Urothelium cell line (cell line): Measurements from ENCODE around the gene IL22RA1.

Experiments
- DNase-seq: peaks from one replicate; pipeline ENCODE4 v3.0.0; 2011; ENCODE audit warnings: low spot score, mixed read lengths
- FAIRE-seq: peaks from 2 replicates; lab custom pipeline; 2011; peaks lifted over from hg19 to GRCh38; lab: Jason Lieb, UNC

Gene IL22RA1

GRCh38 chr1:24142546-24143534, at the start of gene IL22RA1:
Gene IL22RA1, minus strand, starts transcription at chr1:24143140. Its CDS starts 58 bp downstream, at chr1:24143082.
- DNase-seq: peak; percentile 73
- FAIRE-seq: no peak

- FAIRE-seq (no peak), DNase-seq (peak; percentile 62)
These were observed 48.9 kb upstream of the IL22RA1 start for GRCh38 chr1:24191860-24192259.

GRCh38 chr1:24190983-24191461, 48.1 kb upstream of the IL22RA1 start:
- FAIRE-seq (no peak), DNase-seq (no peak)

GRCh38 chr1:24189528-24189927, 46.6 kb upstream of the IL22RA1 start:
- no peak for DNase-seq
- no peak for FAIRE-seq

- DNase-seq (peak; percentile 78), FAIRE-seq (no peak)
These were observed 44.3 kb upstream of the IL22RA1 start, which contains the start of gene IFNLR1 for GRCh38 chr1:24186993-24187790. Gene IFNLR1, minus strand, starts transcription at chr1:24187289. Its CDS starts 41 bp downstream, at chr1:24187248.

- FAIRE-seq: no peak
- DNase-seq: no peak
These were observed 43.7 kb upstream of the IL22RA1 start for GRCh38 chr1:24186711-24186992.

GRCh38 chr1:24186031-24186710, 43.2 kb upstream of the IL22RA1 start:
- DNase-seq (no peak), FAIRE-seq (no peak)

- FAIRE-seq: no peak
These were observed 42.1 kb upstream of the IL22RA1 start for GRCh38 chr1:24185076-24185475.

GRCh38 chr1:24182061-24182460, 39.1 kb upstream of the IL22RA1 start:
- DNase-seq (no peak), FAIRE-seq (no peak)

More at GRCh38 chr1:24185076-24185475, 42.1 kb upstream of the IL22RA1 start:
- DNase-seq: no peak

GRCh38 chr1:24181619-24182018, 38.7 kb upstream of the IL22RA1 start:
- no peak for DNase-seq
- FAIRE-seq: no peak

- DNase-seq (no peak), FAIRE-seq (no peak)
These were observed 37.7 kb upstream of the IL22RA1 start for GRCh38 chr1:24180676-24181075.

- no peak for DNase-seq
- peak; percentile 9 for FAIRE-seq
These were observed 36.4 kb upstream of the IL22RA1 start for GRCh38 chr1:24179251-24179840.

GRCh38 chr1:24178407-24178806, 35.5 kb upstream of the IL22RA1 start:
- FAIRE-seq (no peak), DNase-seq (no peak)

- no peak for FAIRE-seq
These were observed 34.2 kb upstream of the IL22RA1 start for GRCh38 chr1:24177161-24177560.

GRCh38 chr1:24175033-24175755, 32.3 kb upstream of the IL22RA1 start:
- no peak for FAIRE-seq

More at GRCh38 chr1:24177161-24177560, 34.2 kb upstream of the IL22RA1 start:
- no peak for DNase-seq

GRCh38 chr1:24173638-24174575, 31.0 kb upstream of the IL22RA1 start:
- DNase-seq (no peak), FAIRE-seq (no peak)

More at GRCh38 chr1:24175033-24175755, 32.3 kb upstream of the IL22RA1 start:
- DNase-seq: no peak

- FAIRE-seq: no peak
These were observed 29.7 kb upstream of the IL22RA1 start for GRCh38 chr1:24172598-24172997.

GRCh38 chr1:24169286-24169685, 26.3 kb upstream of the IL22RA1 start:
- FAIRE-seq (no peak), DNase-seq (no peak)

More at GRCh38 chr1:24172598-24172997, 29.7 kb upstream of the IL22RA1 start:
- DNase-seq: no peak

GRCh38 chr1:24168245-24168644, 25.3 kb upstream of the IL22RA1 start:
- FAIRE-seq (no peak), DNase-seq (no peak)
